Central memory CD8-positive, alpha-beta T cell (primary cell): Measurements from ENCODE around the gene CENPB.

Experiments
- ATAC-seq: fragments of 150-1000 bp; cut with Tn5 transposase; replicated peaks from 2 replicates; pipeline ENCODE4 v1.10.0; 2022; ENCODE audit warnings: mild to moderate bottlenecking, moderate FRiP score, moderate number of reproducible peaks; ENCODE audit not compliant: poor library complexity, severe bottlenecking; ENCODE audit errors: extremely low read depth
- DNase-seq, 2 donors: peaks; one replicate each; pipeline ENCODE4 v3.0.0; 2021; ENCODE audit warnings: low spot score in 2 of 2
- H3K27ac Mint-ChIP-seq: one replicate; pipeline ENCODE4 v1.8.0; 2022; ENCODE audit warnings: low read depth, mild to moderate bottlenecking, moderate library complexity, mixed read lengths
- H3K27me3 Mint-ChIP-seq: one replicate; pipeline ENCODE4 v1.8.0; 2022; ENCODE audit warnings: mixed read lengths
- H3K36me3 Mint-ChIP-seq: one replicate; pipeline ENCODE4 v1.8.0; 2022; ENCODE audit warnings: mild to moderate bottlenecking, moderate library complexity, mixed read lengths; ENCODE audit not compliant: insufficient read depth
- H3K4me1 Mint-ChIP-seq: one replicate; pipeline ENCODE4 v1.8.0; 2022; ENCODE audit warnings: mixed read lengths
- H3K4me3 Mint-ChIP-seq: one replicate; pipeline ENCODE4 v1.8.0; 2022; ENCODE audit warnings: mild to moderate bottlenecking, moderate library complexity, mixed read lengths
- H3K9me3 Mint-ChIP-seq: one replicate; pipeline ENCODE4 v1.8.0; 2022; ENCODE audit warnings: mixed read lengths

The CENPB gene

GRCh38 chr20:3766422-3767109 lies 20.0 kb downstream of the CENPB start:
- peak overlapping the region; percentile 74 for H3K27ac Mint-ChIP-seq
- DNase-seq (no peak), ATAC-seq (no peak)
- H3K4me3 Mint-ChIP-seq = peak overlapping the region; percentile 76
- H3K9me3 Mint-ChIP-seq = no peaks in the 10 kb centered on the region
- H3K36me3 Mint-ChIP-seq = peaks cover 17% of the 10 kb centered on the region
- H3K4me1 Mint-ChIP-seq = peaks cover 30% of the 10 kb centered on the region
- H3K27me3 Mint-ChIP-seq = no peaks in the 10 kb centered on the region

DNA sequence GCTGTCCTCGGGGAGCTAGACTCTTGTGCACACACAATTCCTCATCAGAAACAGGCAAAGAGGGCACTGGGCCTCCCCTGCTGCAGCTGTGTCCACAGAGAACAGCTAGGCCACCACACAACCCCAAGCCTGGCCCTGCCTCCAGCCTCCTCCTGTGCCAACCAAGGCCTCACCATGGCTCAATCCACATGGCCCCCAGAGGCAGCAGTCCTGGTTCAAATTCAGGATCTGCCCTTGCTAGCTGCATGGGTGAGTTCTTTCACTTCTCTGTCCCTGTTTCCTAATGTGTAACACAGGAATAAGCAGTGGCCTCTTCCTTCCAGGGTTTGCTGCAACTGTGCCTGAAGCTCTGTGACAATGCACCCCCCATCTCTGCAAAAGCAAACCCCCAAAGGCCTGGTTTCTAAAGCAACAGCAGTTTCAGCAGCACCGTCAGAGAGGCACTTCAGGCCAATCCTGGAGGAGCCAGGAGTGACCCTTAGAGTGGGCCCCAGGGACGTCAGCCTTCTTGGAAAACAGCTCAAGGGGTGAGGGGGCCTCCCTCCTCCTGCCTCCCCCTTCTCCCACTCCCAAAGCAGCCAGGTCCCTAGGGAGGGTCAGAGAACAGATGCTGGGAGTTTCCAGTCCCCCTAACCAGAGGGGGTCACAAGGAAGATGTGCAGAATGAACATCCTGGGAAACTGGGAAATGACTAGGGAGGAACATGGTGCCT lies 21.2 kb downstream of the CENPB start:
- no peak for ATAC-seq
- H3K27ac Mint-ChIP-seq = no peak overlapping the region
- no peaks in the 10 kb centered on the region for H3K9me3 Mint-ChIP-seq
- H3K27me3 Mint-ChIP-seq = no peaks in the 10 kb centered on the region
- H3K36me3 Mint-ChIP-seq = peaks cover 17% of the 10 kb centered on the region
- no peak for DNase-seq
- H3K4me1 Mint-ChIP-seq = peaks cover 30% of the 10 kb centered on the region
- peak overlapping the region; percentile 76 for H3K4me3 Mint-ChIP-seq

DNA sequence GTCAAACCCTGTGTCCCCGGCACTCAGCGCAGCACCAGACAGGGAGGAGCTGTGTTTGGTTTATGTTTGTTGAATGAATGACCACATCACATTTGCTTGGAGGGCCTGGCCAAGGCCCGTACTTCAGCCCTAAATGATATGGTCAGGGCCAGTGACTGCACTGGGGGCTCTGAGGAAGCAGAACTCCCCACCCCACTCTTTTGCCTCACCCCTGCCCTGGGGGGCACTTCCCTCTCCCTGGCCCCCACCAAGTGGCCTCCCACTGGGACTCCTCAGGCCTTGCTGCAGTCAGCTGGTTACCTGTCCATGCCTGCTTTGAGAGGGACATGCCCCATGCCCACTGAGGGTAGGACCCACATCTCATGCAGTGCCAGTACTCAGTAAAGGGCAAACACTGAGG lies 21.9 kb downstream of the CENPB start:
- Mint-ChIP-seq H3K9me3 (no peaks in the 10 kb centered on the region), H3K4me3 (no peak overlapping the region), H3K36me3 (peaks cover 17% of the 10 kb centered on the region), H3K27ac (no peak overlapping the region), H3K27me3 (no peaks in the 10 kb centered on the region), H3K4me1 (peaks cover 30% of the 10 kb centered on the region)
- no peak for DNase-seq
- ATAC-seq = no peak

GRCh38 chr20:3763671-3764601 lies 22.6 kb downstream of the CENPB start:
- Mint-ChIP-seq H3K36me3 (peaks cover 15% of the 10 kb centered on the region), H3K27ac (no peak overlapping the region), H3K27me3 (no peaks in the 10 kb centered on the region), H3K4me3 (no peak overlapping the region), H3K4me1 (peaks cover 26% of the 10 kb centered on the region), H3K9me3 (no peaks in the 10 kb centered on the region)
- DNase-seq (no peak), ATAC-seq (no peak)

DNA sequence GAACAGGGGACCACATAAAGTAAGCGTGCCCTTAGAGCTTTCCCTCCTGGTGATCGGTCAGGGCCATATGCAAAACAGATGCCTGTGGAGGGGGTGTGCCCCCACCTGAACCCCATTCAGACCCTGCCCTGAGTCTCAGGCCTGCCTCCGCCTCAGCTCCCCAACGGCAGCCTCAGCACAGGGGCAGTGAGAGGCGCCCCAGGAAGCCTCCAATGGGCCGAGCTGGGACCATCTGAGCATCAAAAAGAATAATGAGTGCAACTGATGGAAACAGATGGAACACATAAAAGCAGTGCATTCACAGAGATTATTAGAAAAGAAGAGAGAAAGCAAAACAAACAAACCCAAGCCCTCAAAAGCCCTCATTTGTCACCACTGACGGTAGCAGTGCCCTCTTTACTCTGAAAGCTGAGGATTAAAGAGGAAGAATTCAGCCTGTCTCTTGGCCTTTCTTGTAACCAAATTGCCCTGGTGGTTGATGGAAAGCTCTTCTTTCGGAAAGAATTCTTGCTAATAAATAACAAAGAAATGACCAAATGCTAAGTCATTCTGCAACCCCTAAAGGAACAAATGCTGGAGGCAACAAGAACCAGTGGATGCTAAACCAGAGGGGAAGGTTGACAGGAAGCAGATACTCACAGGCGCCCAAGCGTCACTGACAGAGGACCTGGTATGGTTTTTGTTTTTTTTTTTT lies 25.7 kb downstream of the CENPB start:
- ATAC-seq (no peak), DNase-seq (no peak)
- no peaks in the 10 kb centered on the region for H3K9me3 Mint-ChIP-seq
- H3K4me1 Mint-ChIP-seq = peaks cover 6% of the 10 kb centered on the region
- H3K27me3 Mint-ChIP-seq = no peaks in the 10 kb centered on the region
- H3K36me3 Mint-ChIP-seq = peaks cover 4% of the 10 kb centered on the region
- no peak overlapping the region for H3K27ac Mint-ChIP-seq
- H3K4me3 Mint-ChIP-seq = no peak overlapping the region

- H3K4me3 Mint-ChIP-seq = no peak overlapping the region
- no peak overlapping the region for H3K27ac Mint-ChIP-seq
- DNase-seq (no peak), ATAC-seq (no peak)
- no peaks in the 10 kb centered on the region for H3K27me3 Mint-ChIP-seq
- H3K36me3 Mint-ChIP-seq = peaks cover 4% of the 10 kb centered on the region
- no peaks in the 10 kb centered on the region for H3K9me3 Mint-ChIP-seq
- no peaks in the 10 kb centered on the region for H3K4me1 Mint-ChIP-seq
Measured at GRCh38 chr20:3759884-3760283, 26.7 kb downstream of the CENPB start.

- no peak overlapping the region for H3K4me3 Mint-ChIP-seq
- H3K36me3 Mint-ChIP-seq = peaks cover 4% of the 10 kb centered on the region
- no peak for ATAC-seq
- no peaks in the 10 kb centered on the region for H3K27me3 Mint-ChIP-seq
- H3K4me1 Mint-ChIP-seq = no peaks in the 10 kb centered on the region
- H3K27ac Mint-ChIP-seq = no peak overlapping the region
- H3K9me3 Mint-ChIP-seq = no peaks in the 10 kb centered on the region
- DNase-seq = no peak
Measured at GRCh38 chr20:3759316-3759823, 27.2 kb downstream of the CENPB start.

DNA sequence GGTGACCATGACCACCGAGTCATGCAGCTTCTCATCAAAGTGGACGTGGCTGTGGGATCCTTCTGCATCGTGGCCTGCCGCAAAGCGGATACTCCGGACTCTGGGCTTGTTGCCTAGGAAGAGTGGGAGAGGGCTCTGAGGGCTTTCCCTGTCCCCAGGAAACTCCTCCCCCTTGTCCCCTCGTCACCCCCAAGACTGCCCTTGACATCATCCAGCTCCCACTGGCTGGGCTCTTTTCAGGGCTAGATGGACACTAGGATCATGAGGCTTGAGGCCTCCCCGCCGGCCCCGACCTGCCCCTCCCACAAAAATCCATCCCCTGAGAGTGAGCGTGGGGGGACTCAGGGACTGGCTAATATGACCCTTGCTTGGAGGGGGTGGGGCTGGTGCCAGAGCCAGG lies 28.0 kb downstream of the CENPB start:
- no peaks in the 10 kb centered on the region for H3K27me3 Mint-ChIP-seq
- H3K27ac Mint-ChIP-seq = no peak overlapping the region
- H3K4me3 Mint-ChIP-seq = no peak overlapping the region
- no peak for ATAC-seq
- no peaks in the 10 kb centered on the region for H3K4me1 Mint-ChIP-seq
- H3K36me3 Mint-ChIP-seq = peaks cover 4% of the 10 kb centered on the region
- DNase-seq = no peak
- no peaks in the 10 kb centered on the region for H3K9me3 Mint-ChIP-seq

DNA sequence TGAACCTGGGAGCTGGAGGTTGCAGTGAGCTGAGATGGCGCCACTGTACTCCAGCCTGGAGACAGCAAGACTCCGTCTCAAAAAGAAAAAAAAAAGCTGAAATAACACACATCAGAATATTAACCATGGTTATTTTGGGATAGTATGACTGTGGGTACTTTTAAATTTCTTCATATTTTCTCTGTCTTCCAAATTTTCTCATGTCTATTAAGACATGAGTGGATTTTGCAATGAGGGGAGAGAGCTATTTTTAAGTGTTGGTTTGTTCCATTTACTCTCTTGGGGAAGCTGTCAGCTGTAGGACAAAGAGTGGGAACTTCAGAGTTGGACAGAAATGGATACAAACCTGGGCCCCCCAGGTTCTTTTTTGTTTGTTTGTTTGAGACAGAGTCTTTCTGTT lies 29.3 kb downstream of the CENPB start:
- H3K4me3 Mint-ChIP-seq = no peak overlapping the region

GRCh38 chr20:3755814-3756480 lies 30.6 kb downstream of the CENPB start:
- no peaks in the 10 kb centered on the region for H3K27me3 Mint-ChIP-seq
- peaks cover 9% of the 10 kb centered on the region for H3K4me1 Mint-ChIP-seq
- H3K27ac Mint-ChIP-seq = no peak overlapping the region
- DNase-seq (no peak), ATAC-seq (no peak)
- no peaks in the 10 kb centered on the region for H3K36me3 Mint-ChIP-seq
- H3K4me3 Mint-ChIP-seq = no peak overlapping the region
- no peaks in the 10 kb centered on the region for H3K9me3 Mint-ChIP-seq

More for the DNA sequence above, 29.3 kb downstream of the CENPB start:
- ATAC-seq (no peak), DNase-seq (no peak)
- Mint-ChIP-seq H3K9me3 (no peaks in the 10 kb centered on the region), H3K27ac (no peak overlapping the region), H3K27me3 (no peaks in the 10 kb centered on the region), H3K36me3 (peaks cover 2% of the 10 kb centered on the region), H3K4me1 (peaks cover 5% of the 10 kb centered on the region)

DNA sequence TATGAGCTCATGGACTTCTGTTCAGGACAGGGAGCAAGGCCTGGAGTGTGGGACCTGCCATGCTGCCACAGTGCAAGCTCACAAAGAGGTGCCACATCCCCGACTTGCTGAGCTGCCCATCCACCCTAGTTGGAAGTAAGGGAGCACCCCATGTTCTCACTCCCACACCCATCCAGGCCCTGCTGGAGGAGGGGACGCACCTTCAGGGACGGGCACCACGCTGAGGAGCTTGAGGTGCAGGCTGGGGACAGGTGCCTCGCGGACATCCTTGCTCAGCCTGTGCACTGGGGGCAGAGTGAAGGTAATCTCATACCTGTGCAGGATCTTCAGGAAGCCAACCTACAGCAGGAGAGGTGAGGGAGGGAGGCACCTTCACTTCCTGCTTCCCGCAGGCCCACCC lies 31.3 kb downstream of the CENPB start:
- Mint-ChIP-seq H3K36me3 (no peaks in the 10 kb centered on the region), H3K4me3 (no peak overlapping the region), H3K9me3 (no peaks in the 10 kb centered on the region), H3K27me3 (no peaks in the 10 kb centered on the region), H3K27ac (no peak overlapping the region), H3K4me1 (peaks cover 9% of the 10 kb centered on the region)
- ATAC-seq (no peak), DNase-seq (no peak)

DNA sequence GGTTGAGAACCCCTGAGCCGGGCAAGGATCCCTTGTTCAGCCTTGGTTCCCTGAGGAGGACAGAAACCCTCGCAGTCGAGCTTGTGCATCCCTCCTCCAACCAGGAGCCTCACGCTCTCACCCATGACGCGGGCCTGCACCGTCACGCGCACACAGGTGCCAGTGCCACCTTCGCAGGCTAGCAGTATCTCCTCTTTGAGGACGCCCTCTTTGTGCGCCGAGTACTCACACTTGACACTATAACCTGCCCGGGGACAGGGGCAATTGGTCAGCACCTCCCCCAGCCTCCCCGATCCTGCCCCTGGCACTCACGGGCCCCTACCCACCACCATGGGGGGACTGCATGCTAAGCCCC lies 32.3 kb downstream of the CENPB start:
- Mint-ChIP-seq H3K36me3 (no peaks in the 10 kb centered on the region), H3K4me3 (no peak overlapping the region), H3K27me3 (no peaks in the 10 kb centered on the region), H3K27ac (no peak overlapping the region), H3K4me1 (peaks cover 9% of the 10 kb centered on the region), H3K9me3 (no peaks in the 10 kb centered on the region)
- DNase-seq (no peak), ATAC-seq (no peak)
